Ovary (tissue), 9 donors: Measurements from ENCODE around the gene GNRH2. TPM values are rescaled to one million over a fixed set of nuclear protein-coding genes. Genes with fewer than 3 reads are reported as not detected.
"Not testable (repeated sequence)": the region's sequence is repeated elsewhere in the genome, so short reads cannot be mapped to it uniquely, and the experiment has no call there.

ENCODE experiments used
- DNase-seq, 5 donors: peaks; one replicate each; pipeline ENCODE4 v3.0.0-alpha.2; 2019 to 2020
- H3K27ac ChIP-seq, 2 donors: fragments of 200-600 bp; one replicate each; pipeline versions ENCODE4 v1.5.1 to v1.8.0; 2019 to 2022
- H3K27me3 ChIP-seq: fragments of 200-600 bp; one replicate; pipeline ENCODE4 v1.8.0; 2022
- H3K36me3 ChIP-seq: fragments of 200-600 bp; sonication (generic); one replicate; pipeline ENCODE4 v1.5.1; 2019
- H3K4me1 ChIP-seq: one replicate; pipeline ENCODE4 v1.8.1; 2013; ENCODE audit warnings: mild to moderate bottlenecking, moderate library complexity; ENCODE audit not compliant: insufficient read depth
- H3K4me3 ChIP-seq: fragments of 200-600 bp; sonication (generic); one replicate; pipeline ENCODE4 v1.5.1; 2017
- H3K9me3 ChIP-seq, 2 donors: fragments of 200-600 bp in 1 of 2; sonication (generic) in 1 of 2; one replicate each; pipeline versions ENCODE4 v1.5.1 to v1.8.1; 2013 to 2019; ENCODE audit warnings: mild to moderate bottlenecking in 1 of 2, moderate library complexity in 1 of 2
- CTCF ChIP-seq, 3 donors: fragments of 450-650 bp in 2 of 3; fragments of 200-600 bp in 1 of 3; IDR thresholded peaks; one replicate each; pipeline versions ENCODE4 v1.5.1 to v1.8.0; 2016 to 2022; ENCODE audit warnings: antibody characterized with exemption in 3 of 3, mild to moderate bottlenecking in 1 of 3
- EP300 ChIP-seq: sonication (generic); formaldehyde crosslinking; IDR thresholded peaks from one replicate; pipeline ENCODE4 v1.6.1; 2017; ENCODE audit warnings: antibody characterized with exemption
- POLR2A ChIP-seq: fragments of 450-650 bp; IDR thresholded peaks from one replicate; pipeline ENCODE4 v1.6.1; 2017; ENCODE audit warnings: antibody characterized with exemption, mild to moderate bottlenecking, moderate library complexity
- WGBS, 3 donors: extraction: QIAGEN DNeasy Blood & Tissue Kit in 1 of 3; methylation state at CpG; one replicate each; pipeline versions ENCODE4 v1.1.5 to v1.1.7; 2013 to 2017; 5-methylcytosine and 5-hydroxymethylcytosine counted together
- intact Hi-C, 4 donors: fragments of 100-400 bp; cut with DNase I; formaldehyde crosslinking; loops; one replicate each; pipeline versions ENCODE4 v1.11.0 to v1.15.1; 2022 to 2023
- polyA plus RNA-seq, 2 donors: library from polyadenylated mRNA; stranded (reverse); fragments of 200-250 nt in 1 of 2; fragments of 350-450 nt in 1 of 2; fragmentation: Illumina TruSeq in 1 of 2; extraction: RNeasy Lipid Tissue Mini Kit (QIAGEN cat#74804) in 1 of 2; gene quantifications; one replicate each; pipeline ENCODE4 v1.2.3, GENCODE V29; 2013 to 2014
- total RNA-seq, 7 donors: library from RNA; depleted of rRNA in 2 of 7; stranded (reverse); fragments of >200 nt in 2 of 7; fragmentation: NEBNext Ultra II Directional in 3 of 7; extraction: Animal tissue kit (Norgen Biotek cat#: 25700) in 3 of 7; gene quantifications; one replicate each; pipeline versions ENCODE4 v1.1.0 to v1.2.4, GENCODE V29; 2016 to 2023
- donor health status: DM: no; HTN: no; CAD: no; lungs with moderate emphysema.
- donor health status: DM: no; HTN: no; CAD: no.
- donor health status: Bipolar disorder and iron deficiency.
- donor health status: DM: yes; HTN: yes; CAD: no.
- donor health status: DM: no; HTN: no; CAD: no.
- donor health status: DM: yes; HTN: yes; CAD: no.

GNRH2 gene
- total and polyA plus RNA-seq, 9 donors: 0.73 to 2.2 (median 0.97) TPM; not detected in 3

- H3K9me3 ChIP-seq: no peaks in the 10 kb centered on the region
- no peak overlapping the region for H3K27ac ChIP-seq
- no peaks in the 10 kb centered on the region for H3K36me3 ChIP-seq
- peaks cover 8% of the 10 kb centered on the region for H3K4me1 ChIP-seq
- H3K4me3 ChIP-seq: no peak overlapping the region
- peak in 2 of 5 donors; percentile 43 to 48 for DNase-seq
- TF ChIP-seq POLR2A (no peak), CTCF (IDR thresholded peaks at IDR 0.05) (no peak), EP300 (no peak)
- intact Hi-C loops: loop anchor here in 1 of 4 donors (5.0 kb wide), 1 partner anchor 165 kb away; no protein-coding TSS in a partner anchor
- WGBS, 3 donors: 70 to 76% (median 73%) methylated on average over 14 of the region's 14 CpGs
- H3K27me3 ChIP-seq: no peaks in the 10 kb centered on the region
These were observed 4.3 kb downstream of the GNRH2 start for GRCh38 chr20:3047486-3048419.

GRCh38 chr20:3051385-3052019 is 8.1 kb downstream of the GNRH2 start:
- Histone ChIP-seq H3K4me1 (peaks cover 5% of the 10 kb centered on the region), H3K27me3 (no peaks in the 10 kb centered on the region), H3K36me3 (no peaks in the 10 kb centered on the region), H3K4me3 (no peak overlapping the region), H3K9me3 (no peaks in the 10 kb centered on the region), H3K27ac (no peak overlapping the region)
- WGBS, 3 donors: 49 to 65% (median 58%) methylated on average over 7 of the region's 7 CpGs
- no peak for DNase-seq
- no peak for TF ChIP-seq EP300
- no peak for TF ChIP-seq CTCF (IDR thresholded peaks at IDR 0.05)
- no peak for TF ChIP-seq POLR2A
- intact Hi-C loops: loop anchor here in 3 of 4 donors (5.0 to 10.0 kb wide), 4 partner anchors 63 to 1924 kb away; no protein-coding TSS in a partner anchor

- no peaks in the 10 kb centered on the region for H3K27me3 ChIP-seq
- TF ChIP-seq CTCF (IDR thresholded peaks at IDR 0.05): no peak
- TF ChIP-seq EP300: no peak
- TF ChIP-seq POLR2A: no peak
- no peak for DNase-seq
- no peak overlapping the region for H3K27ac ChIP-seq
- H3K9me3 ChIP-seq: no peaks in the 10 kb centered on the region
- H3K4me3 ChIP-seq: no peak overlapping the region
- intact Hi-C loops: loop anchor here in 2 of 4 donors (10.0 kb wide), 2 partner anchors 55 to 255 kb away; no protein-coding TSS in a partner anchor
- 90 to 95% (median 94%) methylated on average over 3 of the region's 3 CpGs for WGBS, 3 donors
- no peaks in the 10 kb centered on the region for H3K36me3 ChIP-seq
- no peaks in the 10 kb centered on the region for H3K4me1 ChIP-seq
These were observed 16.1 kb downstream of the GNRH2 start for GRCh38 chr20:3059489-3059888.

GRCh38 chr20:3064119-3064518 is 20.7 kb downstream of the GNRH2 start:
- H3K27ac ChIP-seq, H3K36me3 ChIP-seq, intact Hi-C loops, H3K27me3 ChIP-seq, H3K4me3 ChIP-seq, H3K4me1 ChIP-seq, H3K9me3 ChIP-seq: not testable (repeated sequence)
- 74 to 95% (median 83%) methylated on average over 6 of the region's 6 CpGs for WGBS, 3 donors
- peak in 1 of 5 donors; percentile 1 for DNase-seq
